Right lobe of liver (tissue), 4 donors: ENCODE results near the gene METTL13.

ENCODE experiments used
- POLR2A ChIP-seq: fragments of 450-650 bp; IDR thresholded peaks from one replicate; pipeline ENCODE4 v1.6.1; 2017; ENCODE audit warnings: antibody characterized with exemption, mild to moderate bottlenecking
- TF ChIP-seq, protein P1 (sequence below), 4 donors: fragments of 200-600 bp in 3 of 4; fragments of 450-650 bp in 1 of 4; IDR thresholded peaks; one replicate each; pipeline versions ENCODE4 v1.5.1 to v1.8.0; 2016 to 2022; ENCODE audit warnings: antibody characterized with exemption in 4 of 4, mild to moderate bottlenecking in 2 of 4
- donor health status: DM: no; HTN: no; CAD: no.
- donor health status: DM: no; HTN: no; CAD: no.
- donor health status: DM: no; HTN: yes; CAD: no.

DNA sequence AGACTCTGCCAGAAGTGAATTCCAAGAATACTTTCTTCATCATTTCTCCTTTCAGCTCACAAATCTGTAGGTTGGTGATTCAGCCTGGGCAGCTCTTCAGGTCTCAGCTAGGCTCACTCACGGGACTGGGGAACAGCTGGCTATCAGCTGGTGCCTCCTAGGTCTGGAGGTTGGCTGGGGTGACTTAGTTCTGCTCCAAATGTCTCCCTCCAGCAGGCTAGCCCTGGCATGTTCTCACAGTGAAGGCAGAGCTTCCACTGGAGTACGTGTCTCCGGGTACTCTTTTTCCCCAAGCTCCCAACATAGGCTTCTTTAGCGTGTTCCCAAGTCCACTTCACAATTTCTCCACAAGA lies 27.1 kb upstream of the METTL13 start:
- no peak for TF ChIP-seq POLR2A
- TF ChIP-seq, protein P1, sequence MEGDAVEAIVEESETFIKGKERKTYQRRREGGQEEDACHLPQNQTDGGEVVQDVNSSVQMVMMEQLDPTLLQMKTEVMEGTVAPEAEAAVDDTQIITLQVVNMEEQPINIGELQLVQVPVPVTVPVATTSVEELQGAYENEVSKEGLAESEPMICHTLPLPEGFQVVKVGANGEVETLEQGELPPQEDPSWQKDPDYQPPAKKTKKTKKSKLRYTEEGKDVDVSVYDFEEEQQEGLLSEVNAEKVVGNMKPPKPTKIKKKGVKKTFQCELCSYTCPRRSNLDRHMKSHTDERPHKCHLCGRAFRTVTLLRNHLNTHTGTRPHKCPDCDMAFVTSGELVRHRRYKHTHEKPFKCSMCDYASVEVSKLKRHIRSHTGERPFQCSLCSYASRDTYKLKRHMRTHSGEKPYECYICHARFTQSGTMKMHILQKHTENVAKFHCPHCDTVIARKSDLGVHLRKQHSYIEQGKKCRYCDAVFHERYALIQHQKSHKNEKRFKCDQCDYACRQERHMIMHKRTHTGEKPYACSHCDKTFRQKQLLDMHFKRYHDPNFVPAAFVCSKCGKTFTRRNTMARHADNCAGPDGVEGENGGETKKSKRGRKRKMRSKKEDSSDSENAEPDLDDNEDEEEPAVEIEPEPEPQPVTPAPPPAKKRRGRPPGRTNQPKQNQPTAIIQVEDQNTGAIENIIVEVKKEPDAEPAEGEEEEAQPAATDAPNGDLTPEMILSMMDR (IDR thresholded peaks at IDR 0.05), result no peak
